Caco-2 (cell line): ENCODE results near the gene KHDRBS1. TPM values are rescaled to one million over a fixed set of nuclear protein-coding genes. Genes with fewer than 3 reads are reported as not detected.

ENCODE experiments used
- BruUV-seq: library from RNA; stranded (reverse); fragments of 400-500 nt; replicated peaks from 2 replicates; lab custom pipeline; 2021; lab: Mats Ljungman, UMichigan
- CTCF ChIA-PET: fragments of 300-600 bp; sonication (Branson Sonifier 250); formaldehyde crosslinking; loops from one replicate; lab custom pipeline; 2022; ENCODE audit warnings: antibody characterized with exemption; lab: Charles Lee
- POLR2A ChIA-PET: fragments of 300-600 bp; sonication (Branson Sonifier 250); formaldehyde crosslinking; loops from one replicate; lab custom pipeline; 2022; ENCODE audit warnings: antibody characterized with exemption; lab: Charles Lee
- DNase-seq, 2 experiments: peaks; one replicate each; pipeline versions ENCODE4 v3.0.0 to v3.0.0-alpha.2; 2020 to 2022
- H3K27me3 ChIP-seq: replicated peaks from 2 replicates; pipeline ENCODE4 v1.6.0; 2011; ENCODE audit warnings: low read length; ENCODE audit not compliant: control insufficient read depth, insufficient read depth
- H3K36me3 ChIP-seq: 2 replicates; pipeline ENCODE4 v1.5.1; 2011; ENCODE audit warnings: low read length; ENCODE audit not compliant: control insufficient read depth, insufficient read depth
- H3K4me1 ChIP-seq: fragments of 250-450 bp; sonication (Bioruptor Pico); 2 replicates; pipeline ENCODE4 v1.5.1; 2020; ENCODE audit warnings: mild to moderate bottlenecking
- H3K4me3 ChIP-seq: 2 replicates; pipeline ENCODE4 v1.5.1; 2011; ENCODE audit warnings: low read depth, mild to moderate bottlenecking, control low read depth, low read length
- H3K9me3 ChIP-seq: fragments of 250-450 bp; sonication (Bioruptor Pico); 2 replicates; pipeline ENCODE4 v1.5.1; 2020; ENCODE audit warnings: mild to moderate bottlenecking, moderate library complexity
- H3K27ac Mint-ChIP-seq: one replicate; pipeline ENCODE4 v1.8.0; 2022; ENCODE audit warnings: mixed read lengths; ENCODE audit not compliant: unreplicated experiment
- H3K27me3 Mint-ChIP-seq: one replicate; pipeline ENCODE4 v1.8.0; 2022; ENCODE audit warnings: mixed read lengths; ENCODE audit not compliant: insufficient read depth, unreplicated experiment
- H3K36me3 Mint-ChIP-seq: one replicate; pipeline ENCODE4 v1.8.0; 2022; ENCODE audit warnings: mild to moderate bottlenecking, mixed read lengths; ENCODE audit not compliant: insufficient read depth, unreplicated experiment
- H3K4me1 Mint-ChIP-seq: one replicate; pipeline ENCODE4 v1.8.0; 2022; ENCODE audit warnings: low read depth, mixed read lengths; ENCODE audit not compliant: unreplicated experiment
- H3K4me3 Mint-ChIP-seq: one replicate; pipeline ENCODE4 v1.8.0; 2022; ENCODE audit warnings: mild to moderate bottlenecking, moderate library complexity, mixed read lengths; ENCODE audit not compliant: unreplicated experiment
- H3K9me3 Mint-ChIP-seq: one replicate; pipeline ENCODE4 v1.8.0; 2022; ENCODE audit warnings: mixed read lengths; ENCODE audit not compliant: unreplicated experiment
- intact Hi-C: fragments of 100-400 bp; cut with micrococcal nuclease; formaldehyde crosslinking; loops from one replicate; pipeline ENCODE4 v1.10.0; 2022; ENCODE audit not compliant: unreplicated experiment
- total RNA-seq: library from RNA; stranded (reverse); gene quantifications from 2 replicates; pipeline ENCODE4 v1.2.3, GENCODE V29; 2022
- TF ChIP-seq, protein P1 (sequence below), 2 experiments: fragments of 200-600 bp in 1 of 2; IDR thresholded peaks; 1 replicate in 1 of 2; 2 replicates in 1 of 2; pipeline versions ENCODE4 v1.5.1 to v1.8.0; 2011 to 2022; ENCODE audit warnings: antibody characterized with exemption in 1 of 2, control low read depth in 1 of 2, inconsistent platforms in 1 of 2, low read depth in 1 of 2, low read length in 1 of 2, mild to moderate bottlenecking in 1 of 2, moderate library complexity in 1 of 2; ENCODE audit not compliant: insufficient read depth in 1 of 2, severe bottlenecking in 1 of 2, unreplicated experiment in 1 of 2

KHDRBS1 gene
- total RNA-seq, 1 experiment from 2014 or later: 137 TPM

DNA sequence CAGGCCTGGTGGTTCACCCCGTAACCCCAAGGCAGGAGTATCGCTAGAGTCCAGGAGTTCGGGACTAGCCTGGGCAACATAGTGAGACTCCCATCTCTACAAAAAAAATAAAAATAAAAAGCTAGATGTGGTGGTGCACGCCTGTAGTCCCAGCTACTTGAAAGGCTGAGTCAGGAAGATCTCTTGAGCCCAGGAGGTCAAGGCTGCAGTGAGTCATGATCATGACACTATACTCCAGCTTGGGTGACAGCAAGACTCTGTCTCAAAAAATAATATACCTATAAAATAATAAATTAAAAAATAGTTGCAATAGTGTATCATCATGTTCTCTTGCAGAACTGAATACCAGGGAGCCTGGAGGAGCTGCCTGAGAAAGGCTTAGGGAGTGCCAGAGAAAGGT lies 39.2 kb downstream of the KHDRBS1 start:
- Histone ChIP-seq H3K9me3 (no peaks in the 10 kb centered on the region), H3K27me3 (no peaks in the 10 kb centered on the region), H3K4me3 (no peak overlapping the region), H3K36me3 (no peaks in the 10 kb centered on the region), H3K4me1 (no peaks in the 10 kb centered on the region)
- Mint-ChIP-seq H3K36me3 (peaks cover 66% of the 10 kb centered on the region), H3K27me3 (no peaks in the 10 kb centered on the region), H3K9me3 (no peaks in the 10 kb centered on the region), H3K4me1 (no peaks in the 10 kb centered on the region), H3K27ac (no peak overlapping the region), H3K4me3 (no peak overlapping the region)
- CTCF ChIA-PET: no interaction called here
- intact Hi-C loops: no loop called here
- TF ChIP-seq, protein P1, sequence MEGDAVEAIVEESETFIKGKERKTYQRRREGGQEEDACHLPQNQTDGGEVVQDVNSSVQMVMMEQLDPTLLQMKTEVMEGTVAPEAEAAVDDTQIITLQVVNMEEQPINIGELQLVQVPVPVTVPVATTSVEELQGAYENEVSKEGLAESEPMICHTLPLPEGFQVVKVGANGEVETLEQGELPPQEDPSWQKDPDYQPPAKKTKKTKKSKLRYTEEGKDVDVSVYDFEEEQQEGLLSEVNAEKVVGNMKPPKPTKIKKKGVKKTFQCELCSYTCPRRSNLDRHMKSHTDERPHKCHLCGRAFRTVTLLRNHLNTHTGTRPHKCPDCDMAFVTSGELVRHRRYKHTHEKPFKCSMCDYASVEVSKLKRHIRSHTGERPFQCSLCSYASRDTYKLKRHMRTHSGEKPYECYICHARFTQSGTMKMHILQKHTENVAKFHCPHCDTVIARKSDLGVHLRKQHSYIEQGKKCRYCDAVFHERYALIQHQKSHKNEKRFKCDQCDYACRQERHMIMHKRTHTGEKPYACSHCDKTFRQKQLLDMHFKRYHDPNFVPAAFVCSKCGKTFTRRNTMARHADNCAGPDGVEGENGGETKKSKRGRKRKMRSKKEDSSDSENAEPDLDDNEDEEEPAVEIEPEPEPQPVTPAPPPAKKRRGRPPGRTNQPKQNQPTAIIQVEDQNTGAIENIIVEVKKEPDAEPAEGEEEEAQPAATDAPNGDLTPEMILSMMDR (IDR thresholded peaks at IDR 0.05; ENCODE audit: insufficient read depth in 1 of 2, low read depth in 1 of 2, low read length in 1 of 2, severe bottlenecking in 1 of 2, unreplicated experiment in 1 of 2): no peak
- no peak for DNase-seq
- POLR2A ChIA-PET: no interaction called here
- no TSS peak for BruUV-seq

GRCh38 chr1:32055416-32055815 lies 41.7 kb downstream of the KHDRBS1 start:
- no peak for DNase-seq
- Mint-ChIP-seq H3K4me1 (no peaks in the 10 kb centered on the region), H3K27ac (no peak overlapping the region), H3K9me3 (no peaks in the 10 kb centered on the region), H3K27me3 (no peaks in the 10 kb centered on the region), H3K36me3 (peaks cover 73% of the 10 kb centered on the region), H3K4me3 (no peak overlapping the region)
- H3K36me3 ChIP-seq: no peaks in the 10 kb centered on the region
- CTCF ChIA-PET: no interaction called here
- no peaks in the 10 kb centered on the region for H3K9me3 ChIP-seq
- no peaks in the 10 kb centered on the region for H3K27me3 ChIP-seq
- intact Hi-C loops: no loop called here
- no TSS peak for BruUV-seq
- TF ChIP-seq, protein P1 (IDR thresholded peaks at IDR 0.05; ENCODE audit: insufficient read depth in 1 of 2, low read depth in 1 of 2, low read length in 1 of 2, severe bottlenecking in 1 of 2, unreplicated experiment in 1 of 2): no peak
- no peak overlapping the region for H3K4me3 ChIP-seq
- no peaks in the 10 kb centered on the region for H3K4me1 ChIP-seq
- POLR2A ChIA-PET: interaction anchor here (0.5 kb wide), 1 partner anchor 18 kb away, joined by 3 read pairs; no protein-coding TSS in a partner anchor

DNA sequence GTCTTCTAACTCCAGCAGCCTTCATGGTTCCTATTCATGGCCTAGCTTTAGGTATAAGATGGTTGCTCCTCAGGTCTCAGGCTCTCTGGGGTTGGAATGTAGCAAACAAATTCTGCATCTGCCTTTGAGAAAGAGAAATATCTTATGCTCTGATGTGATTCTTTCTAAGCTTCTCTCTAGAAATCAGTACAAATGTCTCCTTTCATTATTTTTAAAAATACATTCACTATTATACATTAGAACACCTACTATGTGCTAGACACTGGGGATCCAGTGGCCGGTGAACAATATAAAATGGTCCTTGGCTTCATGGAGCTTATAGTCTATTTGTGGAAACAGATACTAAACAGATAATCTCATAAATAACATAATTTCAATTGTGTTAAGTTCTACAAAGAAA lies 42.9 kb downstream of the KHDRBS1 start:
- DNase-seq: no peak
- Histone ChIP-seq H3K36me3 (no peaks in the 10 kb centered on the region), H3K27me3 (no peaks in the 10 kb centered on the region), H3K9me3 (no peaks in the 10 kb centered on the region), H3K4me3 (no peak overlapping the region), H3K4me1 (no peaks in the 10 kb centered on the region)
- ChIA-PET CTCF (no interaction called here), POLR2A (no interaction called here)
- Mint-ChIP-seq H3K4me3 (no peak overlapping the region), H3K27ac (no peak overlapping the region), H3K9me3 (no peaks in the 10 kb centered on the region), H3K4me1 (no peaks in the 10 kb centered on the region), H3K27me3 (no peaks in the 10 kb centered on the region), H3K36me3 (peaks cover 66% of the 10 kb centered on the region)
- no TSS peak for BruUV-seq
- intact Hi-C loops: no loop called here
- TF ChIP-seq, protein P1 (IDR thresholded peaks at IDR 0.05; ENCODE audit: insufficient read depth in 1 of 2, low read depth in 1 of 2, low read length in 1 of 2, severe bottlenecking in 1 of 2, unreplicated experiment in 1 of 2): no peak
